Ureter (tissue), 1 donor: Measurements from ENCODE around the gene MAP3K15. TPM values are rescaled to one million over a fixed set of nuclear protein-coding genes. Genes with fewer than 3 reads are reported as not detected.

Experiments
- DNase-seq: peaks from one replicate; pipeline ENCODE4 v3.0.0-alpha.2; 2020; ENCODE audit warnings: low spot score
- total RNA-seq: library from RNA; stranded (reverse); gene quantifications from one replicate; pipeline ENCODE4 v1.2.4, GENCODE V29; 2023
- donor health status: DM: yes; HTN: yes; CAD: no.

MAP3K15 gene
- total RNA-seq, 1 donor from 2014 or later = not detected

DNA sequence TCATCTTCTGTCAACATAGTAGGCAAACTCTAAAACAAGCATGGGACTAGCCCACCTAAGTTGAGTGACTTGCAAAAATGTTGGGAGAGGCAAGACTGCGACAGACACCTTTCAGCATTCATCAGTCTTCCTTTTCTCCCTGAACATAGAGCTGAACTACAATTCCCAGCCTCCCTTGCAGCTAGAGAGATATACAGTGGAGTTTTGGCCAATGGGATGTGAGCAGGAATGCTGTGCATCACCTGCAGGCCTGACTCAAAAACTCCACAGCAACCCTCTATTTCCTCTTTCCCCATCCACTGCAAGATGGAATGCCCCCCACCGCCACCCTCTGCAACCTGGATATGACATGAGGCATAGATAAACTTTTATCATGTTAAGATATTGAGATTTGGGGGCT lies 105.0 kb downstream of the MAP3K15 start:
- no peak for DNase-seq

DNA sequence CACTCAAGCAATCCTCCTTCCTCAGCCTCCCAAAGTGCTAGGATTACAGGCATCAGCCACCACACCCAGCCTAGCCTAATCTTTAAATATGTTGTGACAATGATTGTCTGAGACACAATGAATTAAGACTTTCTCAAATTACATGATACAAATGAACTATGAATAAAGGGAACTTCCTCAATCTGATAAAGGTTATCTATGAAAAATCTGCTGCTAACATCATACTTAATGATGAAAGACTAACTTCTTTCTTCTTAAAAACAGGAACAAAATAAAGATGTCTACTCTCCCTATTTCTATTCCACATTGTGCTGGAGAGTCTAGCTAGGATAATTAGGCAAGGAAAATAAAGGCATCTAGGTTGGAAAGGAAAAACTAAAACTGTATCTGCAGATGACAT lies 111.6 kb downstream of the MAP3K15 start:
- DNase-seq = no peak

DNA sequence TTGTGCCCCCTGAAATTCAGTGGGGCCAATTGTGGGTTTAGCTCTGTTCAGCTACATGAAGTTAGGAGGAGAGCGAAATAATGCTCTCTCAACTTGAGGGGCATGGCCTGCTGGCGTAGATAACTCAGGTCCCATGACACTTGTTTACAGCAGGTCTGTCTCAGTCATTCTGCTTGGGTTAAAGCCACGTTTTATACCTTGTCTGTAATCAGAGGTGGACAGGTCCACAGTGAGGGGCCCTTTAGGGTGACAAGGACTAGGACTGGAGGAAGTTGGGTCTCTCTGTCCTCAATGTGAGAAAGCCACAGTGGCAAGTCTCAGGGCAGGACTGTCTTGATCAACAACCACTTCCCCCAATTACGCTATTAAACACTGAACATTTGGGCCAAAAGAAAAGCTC lies 122.6 kb downstream of the MAP3K15 start:
- DNase-seq = no peak

DNA sequence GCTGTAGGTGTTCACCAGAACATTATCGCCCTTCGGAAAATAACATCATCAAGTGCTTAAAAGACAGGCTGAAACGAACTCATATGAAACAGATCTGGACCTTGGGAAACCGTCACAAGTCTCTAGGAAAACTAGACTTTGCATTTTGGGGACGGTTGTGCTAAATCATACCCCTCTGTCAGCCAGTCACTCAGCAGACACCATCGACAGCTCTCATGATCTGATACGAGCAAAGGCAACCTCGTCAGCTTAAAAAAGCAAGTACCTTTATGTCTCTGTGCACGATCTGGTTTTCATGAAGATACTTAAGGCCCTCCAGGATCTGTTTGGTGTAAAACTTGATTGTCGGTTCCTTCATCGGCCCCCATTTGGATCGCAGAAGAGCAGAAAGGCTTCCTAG lies 123.2 kb downstream of the MAP3K15 start:
- no peak for DNase-seq

DNA sequence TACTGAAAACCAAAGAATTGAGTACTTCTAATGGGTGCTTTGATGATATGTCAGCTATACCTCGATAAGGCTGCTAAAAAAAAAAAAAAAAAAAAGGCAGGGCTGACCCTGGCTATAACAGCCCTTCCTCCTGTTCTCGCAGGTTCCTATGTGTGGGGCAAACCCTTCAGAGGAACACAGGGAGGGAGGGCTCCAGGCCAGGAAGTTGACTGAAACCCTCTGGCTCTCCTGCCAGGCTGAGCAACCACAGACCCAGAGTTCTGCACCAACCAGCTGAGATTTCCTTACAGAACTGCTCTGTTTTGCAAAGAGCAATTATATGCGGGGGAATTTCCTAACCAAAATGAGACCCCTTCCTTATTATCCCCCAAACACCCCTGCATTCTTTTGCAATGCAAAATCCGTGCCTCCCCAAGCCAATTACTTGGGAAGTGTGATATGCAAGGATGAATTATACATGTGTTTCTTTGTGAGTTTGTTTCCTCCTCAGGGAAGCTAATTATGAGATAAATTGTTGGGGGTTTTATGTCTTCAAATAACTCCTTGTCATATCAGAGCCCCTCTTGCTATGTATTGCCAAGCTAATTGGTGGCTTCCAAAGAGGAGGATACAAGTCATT lies 126.0 kb downstream of the MAP3K15 start:
- no peak for DNase-seq

DNA sequence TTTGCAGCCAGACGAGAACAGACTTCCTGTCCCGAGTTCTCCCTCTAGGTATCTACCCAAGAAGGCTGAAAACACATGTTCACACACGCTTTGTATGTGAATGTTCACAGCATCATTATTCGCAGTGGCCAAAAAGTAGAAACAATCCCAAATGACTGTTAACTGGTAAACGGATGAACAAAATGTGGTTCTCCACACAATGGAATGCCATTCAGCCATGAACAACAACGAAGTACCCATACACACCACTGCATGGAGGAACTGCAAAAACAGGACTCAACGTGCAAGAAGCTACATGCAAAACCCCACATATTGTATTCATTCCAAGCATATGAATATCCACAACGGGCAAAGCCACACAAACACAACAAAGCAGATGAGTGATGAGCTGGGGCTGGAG lies 126.6 kb downstream of the MAP3K15 start:
- no peak for DNase-seq

DNA sequence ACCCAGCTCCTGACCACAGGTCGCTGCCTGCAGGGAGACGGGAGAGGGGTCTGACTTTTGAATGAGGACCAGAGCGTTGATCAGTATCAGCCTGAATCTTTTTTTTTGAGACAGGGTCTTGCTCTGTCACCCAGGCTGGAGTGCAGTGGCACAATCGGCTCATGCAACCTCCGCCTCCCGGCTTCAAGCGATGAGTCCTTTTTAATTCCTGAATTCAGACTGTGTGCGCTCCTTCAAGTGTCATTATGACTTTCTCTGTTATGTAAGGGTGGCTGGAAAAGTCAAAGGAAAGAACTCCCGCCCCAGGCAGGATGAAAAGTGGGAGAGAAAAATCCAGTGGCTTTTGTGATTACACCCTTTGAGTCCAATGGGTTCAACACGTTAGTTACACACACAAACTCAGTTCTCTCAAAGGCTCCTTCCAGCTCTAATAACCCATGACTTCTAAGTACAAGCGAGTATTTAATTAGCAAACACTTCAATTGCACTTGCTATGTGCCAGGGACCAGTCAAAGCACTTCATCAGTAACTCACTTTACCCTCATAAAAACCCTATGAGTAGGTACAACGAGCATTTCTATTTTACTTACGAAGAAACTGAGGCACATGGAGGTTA lies 127.1 kb downstream of the MAP3K15 start:
- no peak for DNase-seq

DNA sequence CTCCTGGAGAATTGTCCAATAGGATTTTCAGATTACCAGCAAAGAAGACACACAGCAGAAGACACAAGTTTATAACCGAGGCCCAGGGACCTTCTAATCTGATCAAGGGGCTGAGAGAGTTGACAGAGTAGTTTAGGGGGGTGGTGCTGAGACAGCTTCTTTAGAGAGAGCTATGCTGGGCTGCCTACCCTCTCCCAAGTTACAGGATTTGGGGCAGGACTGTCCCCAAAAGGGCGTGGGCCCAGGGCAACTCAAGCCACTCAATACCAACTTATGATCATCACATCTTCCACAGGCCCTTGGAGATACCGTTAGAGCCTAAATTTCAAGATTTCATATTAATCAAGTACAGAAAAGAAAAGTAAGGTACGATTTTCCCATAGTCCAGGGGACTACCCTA lies 128.6 kb downstream of the MAP3K15 start:
- DNase-seq = no peak

DNA sequence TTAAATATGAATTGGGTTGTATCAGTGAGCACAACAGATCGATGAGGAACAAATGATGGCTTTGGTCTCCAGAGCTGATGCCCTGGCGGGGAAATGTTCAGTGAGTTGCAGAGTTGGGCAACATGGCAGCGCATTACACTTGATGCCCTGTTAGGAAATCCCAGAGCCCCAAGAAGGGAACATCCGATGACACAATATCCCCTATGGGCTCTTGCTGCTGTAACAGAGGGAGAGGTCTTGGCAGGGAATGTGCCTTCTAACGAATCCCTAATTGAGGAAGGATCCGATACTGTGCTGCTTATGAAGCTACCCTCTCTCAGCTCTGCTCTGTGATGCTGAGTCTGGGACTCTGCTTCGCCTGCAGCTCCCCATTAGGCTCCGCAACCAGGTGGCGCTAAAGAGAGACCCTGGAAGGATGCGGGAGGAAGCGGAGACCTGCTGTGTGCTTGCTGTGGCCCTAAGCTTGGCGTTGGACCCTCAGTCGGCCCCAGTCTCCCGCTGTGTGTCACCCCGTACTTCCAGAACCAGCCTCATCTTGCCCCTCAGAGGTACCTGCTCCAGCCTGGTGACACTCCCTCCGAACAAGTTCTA lies 132.7 kb downstream of the MAP3K15 start:
- no peak for DNase-seq

DNA sequence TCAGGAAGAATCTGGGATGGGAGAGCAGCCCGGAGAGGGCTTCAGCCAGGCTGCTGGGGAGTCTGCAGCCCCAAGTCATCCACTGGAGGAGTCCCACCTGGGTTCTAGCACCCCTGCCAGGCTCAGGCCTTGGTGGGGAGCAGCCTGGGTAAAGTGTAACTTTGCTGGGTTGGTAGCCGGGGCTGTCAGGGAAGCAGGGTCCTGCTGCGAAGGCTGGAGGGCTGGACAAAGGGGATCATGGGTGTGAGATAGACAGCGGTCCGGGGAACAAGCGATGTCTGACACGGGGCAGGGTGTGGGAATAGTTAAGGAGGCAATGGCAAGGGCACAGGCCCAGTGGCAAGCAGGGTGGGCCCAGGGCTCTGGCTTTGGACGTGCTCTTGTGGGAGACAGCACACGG lies 134.0 kb downstream of the MAP3K15 start:
- DNase-seq = no peak

DNA sequence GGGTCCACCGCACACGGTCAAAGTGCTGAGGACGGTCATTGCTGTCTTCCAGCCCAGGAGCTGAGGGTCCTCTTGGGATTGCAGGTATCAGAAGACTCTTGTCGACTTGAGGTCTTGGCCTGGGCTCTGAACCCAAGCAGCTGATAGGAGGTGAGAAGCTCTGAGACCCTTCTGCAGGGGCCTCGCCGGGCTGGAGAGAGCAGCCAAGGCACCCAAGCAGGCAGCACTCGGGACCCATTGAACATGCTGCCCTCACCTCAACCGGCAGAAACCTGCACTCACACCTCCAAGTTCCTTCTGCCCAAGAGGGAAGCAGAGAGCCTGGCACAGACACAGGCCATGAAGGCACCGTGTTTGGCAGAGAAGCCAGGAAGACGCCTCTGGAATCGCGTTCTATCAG lies 137.5 kb downstream of the MAP3K15 start:
- DNase-seq = no peak

DNA sequence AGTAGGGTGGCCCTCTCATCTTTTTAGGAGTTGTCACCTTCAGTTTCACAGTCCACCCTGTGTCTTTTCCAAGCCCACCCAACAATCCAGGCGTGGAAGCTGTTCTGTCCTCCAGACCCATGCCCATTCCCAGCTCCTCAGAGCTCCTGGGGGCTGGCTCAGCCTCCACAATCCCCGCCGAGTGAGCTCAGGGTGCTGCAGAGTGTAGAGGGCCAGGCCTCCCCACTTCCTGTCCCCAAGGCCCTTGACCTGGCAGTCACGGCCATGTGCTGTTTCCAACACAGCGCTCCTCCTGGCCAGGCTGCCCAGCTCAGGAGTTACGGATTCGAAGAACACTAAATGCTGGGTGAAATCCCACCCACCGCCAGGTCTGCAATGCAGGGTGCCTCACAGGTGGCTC lies 139.8 kb downstream of the MAP3K15 start:
- DNase-seq = no peak

DNA sequence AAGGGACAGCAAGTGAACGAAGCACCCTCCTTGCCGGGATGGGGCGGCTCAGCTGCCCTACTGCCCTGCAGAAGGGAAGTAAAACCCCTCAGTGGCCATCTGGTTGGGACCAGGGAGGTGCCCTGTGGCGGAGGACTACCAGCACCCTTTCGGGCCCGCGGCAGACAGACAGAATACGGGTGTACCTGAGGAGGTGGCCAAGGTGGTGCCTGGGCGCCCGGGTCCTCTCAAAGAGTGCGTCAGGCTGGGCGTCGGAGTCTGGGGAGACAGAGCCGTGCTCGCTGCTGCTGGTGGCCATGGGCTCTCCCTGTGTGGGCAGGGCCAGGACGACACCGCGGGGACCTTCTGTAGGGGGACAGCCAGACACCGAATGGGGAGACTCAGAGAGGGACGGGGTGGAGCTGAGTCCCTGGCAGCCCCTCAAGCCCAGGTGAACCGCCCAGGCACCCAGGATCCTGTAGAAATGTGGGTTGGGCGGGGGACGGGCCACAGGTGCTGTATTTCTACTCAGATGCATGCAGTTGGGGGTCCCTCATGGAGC lies 141.9 kb downstream of the MAP3K15 start:
- DNase-seq = no peak

DNA sequence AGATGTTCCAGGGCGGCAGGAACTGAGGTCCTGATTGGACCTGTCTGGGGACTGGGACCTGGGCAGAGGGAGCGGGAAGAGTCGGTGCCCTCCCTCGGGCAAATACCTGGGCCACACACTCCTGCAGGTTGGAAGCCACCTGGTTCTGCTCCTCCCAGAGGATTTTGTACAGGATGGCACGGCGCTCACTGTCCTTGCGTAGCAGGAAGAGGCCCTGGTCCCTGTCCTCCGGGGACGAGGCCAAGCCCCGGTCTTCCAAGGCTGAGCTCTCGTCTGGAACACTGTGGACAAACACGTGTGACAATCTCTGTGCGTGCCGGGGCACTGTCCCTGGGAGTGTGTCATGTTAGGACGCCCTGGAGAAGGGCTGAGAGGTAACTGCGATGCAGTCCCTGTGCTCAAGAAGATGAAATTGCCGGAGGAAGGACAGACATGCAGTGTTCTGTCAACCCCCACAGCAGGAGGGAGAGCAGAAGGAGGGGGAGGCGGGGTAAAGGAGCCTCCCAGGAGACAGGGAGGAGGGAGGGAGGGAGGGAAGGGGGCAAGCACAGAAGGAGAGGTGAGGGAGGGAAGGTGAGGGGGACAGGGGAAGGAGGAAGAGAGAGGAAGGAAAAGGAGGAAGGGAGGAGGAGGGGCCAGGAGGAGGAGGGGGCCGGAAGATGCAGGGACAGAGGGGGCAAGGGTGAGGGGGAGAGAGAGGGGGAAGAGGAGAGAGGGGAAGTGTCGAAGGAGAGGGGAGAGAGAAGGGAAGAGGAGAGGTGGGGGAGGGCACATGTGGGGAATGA lies 142.6 kb downstream of the MAP3K15 start:
- no peak for DNase-seq

DNA sequence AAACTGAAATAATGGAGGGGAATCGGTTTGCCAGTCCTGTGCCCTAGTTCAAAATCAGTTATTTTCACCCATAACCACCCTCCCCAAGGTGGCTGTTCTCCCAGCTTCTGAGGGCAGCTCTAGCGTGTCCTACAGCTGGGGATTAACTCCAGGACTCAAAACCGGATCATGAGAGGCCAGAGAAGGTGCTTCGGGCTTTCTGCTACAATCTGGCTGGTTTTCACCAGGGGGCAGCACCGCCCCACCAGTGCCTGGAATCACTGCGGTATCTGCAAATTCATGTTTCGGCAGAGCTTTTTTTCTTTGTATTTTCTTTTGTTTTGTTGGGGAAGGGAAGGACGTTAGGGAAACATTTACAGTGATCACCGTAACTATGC lies 143.2 kb downstream of the MAP3K15 start:
- peak; percentile 64 for DNase-seq

DNA sequence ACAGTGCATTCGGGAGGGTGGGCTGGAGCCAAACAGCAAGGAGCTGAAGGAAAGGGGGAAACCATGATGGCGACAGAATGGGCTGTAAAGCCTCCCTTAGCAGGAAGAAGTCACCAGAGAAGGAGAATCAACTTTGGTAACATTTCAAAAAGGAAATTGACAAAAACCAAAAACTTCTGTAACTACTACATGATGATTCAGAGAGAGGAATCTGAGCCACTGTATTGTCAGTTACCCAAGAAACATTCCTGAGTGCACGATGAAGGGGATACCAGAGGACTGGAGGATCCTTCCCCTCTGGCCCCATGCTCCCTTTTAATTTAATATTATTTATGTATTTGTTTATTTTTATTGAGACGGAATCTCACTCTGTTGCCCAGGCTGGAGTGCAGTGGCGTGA lies 145.2 kb downstream of the MAP3K15 start:
- DNase-seq = no peak

DNA sequence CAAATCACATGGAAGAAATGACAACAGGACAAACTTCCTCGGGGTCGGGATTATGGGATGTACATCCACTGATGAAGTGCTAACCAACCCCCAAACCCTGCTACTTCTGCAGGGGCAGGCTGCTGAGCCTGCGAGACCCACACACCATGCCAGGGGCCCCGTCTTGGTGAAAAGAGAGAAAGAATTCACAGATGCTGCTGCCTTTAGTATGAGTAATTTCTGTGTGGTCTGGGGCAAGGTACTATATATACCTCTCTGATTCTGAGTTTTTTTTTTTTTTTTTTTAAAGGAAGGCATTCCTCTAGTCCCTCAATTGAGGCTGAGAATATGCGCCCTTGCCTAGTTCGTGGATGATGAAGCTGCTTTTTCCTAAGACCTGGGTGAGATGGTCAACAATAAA lies 146.7 kb downstream of the MAP3K15 start:
- DNase-seq = no peak

DNA sequence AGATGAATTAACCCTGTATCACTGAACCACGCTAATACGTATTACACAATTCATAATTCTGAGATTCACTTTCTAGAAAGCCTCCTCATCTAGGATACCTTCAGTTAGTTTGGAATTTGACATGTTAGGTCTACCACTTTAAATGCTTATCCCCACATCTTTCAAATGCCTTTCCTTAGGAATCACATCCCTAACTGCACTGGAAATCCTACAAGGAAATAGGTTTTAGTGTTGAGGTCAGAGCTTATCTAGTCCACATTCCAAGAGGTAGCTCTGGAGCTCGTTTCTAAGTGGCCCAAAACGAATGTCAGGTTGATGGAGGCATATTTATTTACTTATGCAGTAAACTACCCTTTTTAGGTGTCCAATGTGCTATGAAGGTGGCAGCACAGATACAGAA lies 153.6 kb downstream of the MAP3K15 start:
- no peak for DNase-seq

DNA sequence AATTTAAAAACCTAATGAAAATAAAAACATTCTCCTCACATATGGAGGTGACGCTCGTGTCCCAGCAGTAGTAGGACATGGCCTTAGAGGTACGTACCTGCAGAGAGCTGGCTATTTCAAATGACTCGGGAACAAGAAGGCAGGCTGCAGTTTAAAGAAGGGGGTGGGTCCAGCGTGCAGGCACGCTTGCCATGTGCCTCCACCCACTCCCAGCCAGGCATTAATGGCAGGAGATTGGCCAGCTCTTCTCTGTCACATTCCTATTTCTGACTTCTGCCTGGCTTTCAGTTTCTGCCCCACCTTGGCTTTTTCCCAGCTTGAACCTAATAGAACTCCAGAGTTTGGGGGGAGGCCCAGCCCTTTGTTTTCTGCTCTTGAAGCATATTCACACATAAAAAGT lies 154.4 kb downstream of the MAP3K15 start:
- DNase-seq = no peak

DNA sequence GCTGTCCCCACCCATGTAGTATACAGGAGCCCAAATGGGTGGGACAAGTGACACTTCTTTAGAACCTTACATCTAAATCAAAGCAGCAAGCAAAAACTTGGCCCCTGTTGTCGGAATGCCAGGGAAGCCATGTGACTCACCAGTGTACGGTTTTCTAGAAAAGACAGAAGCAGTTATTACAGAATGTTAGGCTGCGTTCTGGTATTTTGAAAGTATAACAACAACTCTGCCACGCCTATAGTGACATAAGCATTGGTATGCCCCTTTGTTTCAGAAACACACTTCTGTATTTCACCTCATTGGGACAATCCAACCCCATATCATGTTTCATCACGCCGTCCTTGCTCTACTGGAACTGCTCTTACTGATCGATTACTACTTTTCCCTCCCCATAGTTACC lies 156.8 kb downstream of the MAP3K15 start:
- no peak for DNase-seq

DNA sequence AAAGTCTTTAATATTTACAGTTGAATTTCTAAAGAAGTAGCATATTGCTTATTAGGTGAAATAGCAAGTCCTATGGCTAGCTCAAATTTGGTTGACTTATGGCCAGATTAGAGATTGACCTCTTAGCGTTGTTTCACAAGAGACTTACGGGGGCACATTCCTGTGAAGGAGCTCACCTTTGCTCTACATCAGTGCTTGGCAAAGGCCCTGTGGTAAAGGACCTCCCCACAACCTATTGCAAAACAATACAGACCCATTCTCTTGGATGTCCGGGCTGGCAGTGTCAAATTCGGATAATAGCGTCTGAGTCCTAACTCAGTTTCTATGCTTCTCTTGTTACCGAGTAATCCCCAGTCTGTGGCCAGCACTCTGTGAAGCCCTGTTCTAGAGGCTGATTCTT lies 160.7 kb downstream of the MAP3K15 start:
- DNase-seq = no peak

DNA sequence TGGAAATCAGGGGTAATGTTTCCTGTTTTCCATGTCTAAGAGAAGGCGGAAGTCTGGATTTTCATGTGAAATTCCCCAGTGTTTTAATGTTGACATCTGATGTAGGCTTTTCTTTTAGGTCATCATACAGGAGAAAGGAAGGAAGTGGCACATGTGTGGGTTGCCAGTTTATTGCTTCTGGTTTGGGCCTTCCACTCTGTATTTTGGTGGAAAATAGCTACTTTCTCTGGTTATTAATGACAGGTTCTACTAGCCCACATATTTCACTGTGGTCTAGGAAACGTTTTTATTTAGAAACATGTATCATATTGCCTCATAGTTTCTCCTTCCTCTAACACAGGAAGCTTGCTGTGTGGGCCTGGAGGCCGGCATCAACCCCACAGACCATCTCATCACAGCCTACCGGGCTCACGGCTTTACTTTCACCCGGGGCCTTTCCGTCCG lies 164.3 kb downstream of the MAP3K15 start:
- DNase-seq = no peak

DNA sequence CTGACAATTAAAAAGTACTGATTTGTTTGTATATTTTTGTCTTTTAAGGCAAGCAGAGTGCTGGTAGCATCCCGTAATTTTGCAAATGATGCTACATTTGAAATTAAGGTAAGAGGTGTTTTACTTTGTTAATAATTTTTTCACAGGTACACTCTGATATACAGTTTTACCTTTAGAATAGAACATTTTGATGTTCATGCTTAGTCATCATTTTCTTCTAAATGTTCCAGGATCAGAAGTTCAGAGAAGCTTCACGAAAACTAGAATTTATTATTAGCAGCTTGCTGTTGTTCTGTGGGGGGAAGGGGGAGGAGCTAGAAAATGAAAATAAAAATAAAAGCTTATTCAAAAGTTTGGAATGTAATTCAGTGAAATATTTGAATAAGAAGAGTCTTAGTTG lies 166.0 kb downstream of the MAP3K15 start:
- no peak for DNase-seq
